HG02981 (cell line): ENCODE results near the gene THUMPD2.

ENCODE experiments used
- ATAC-seq: cut with Tn5 transposase; IDR thresholded peaks from one replicate; pipeline ENCODE4 v1.9.1; 2021; ENCODE audit warnings: mild to moderate bottlenecking, moderate library complexity; ENCODE audit not compliant: unreplicated experiment

Gene THUMPD2

GRCh38 chr2:39757156-39757555, 21.9 kb downstream of the THUMPD2 start:
- no peak for ATAC-seq

GRCh38 chr2:39755466-39755865, 23.6 kb downstream of the THUMPD2 start:
- no peak for ATAC-seq

- ATAC-seq = no peak
Measured at GRCh38 chr2:39743269-39743776, 35.7 kb downstream of the THUMPD2 start.

DNA sequence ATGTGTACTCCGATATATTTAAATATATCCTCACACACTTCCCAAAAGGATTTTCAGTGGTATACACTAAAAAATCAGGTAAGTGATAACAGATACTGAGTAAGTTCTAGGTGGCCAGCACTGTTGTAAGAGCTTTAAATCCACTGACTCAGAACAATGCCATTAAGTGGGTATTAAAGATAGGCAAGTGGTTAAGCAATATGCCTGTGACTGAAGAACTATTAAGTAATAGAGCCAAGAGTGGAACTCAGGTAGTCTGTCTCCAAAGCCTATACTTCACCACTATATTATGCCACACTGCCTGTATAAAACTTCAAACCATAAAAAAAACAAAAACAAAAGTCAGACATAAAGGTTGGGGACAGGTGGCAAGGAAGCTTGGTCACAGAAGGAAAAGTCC, 37.2 kb downstream of the THUMPD2 start:
- ATAC-seq = no peak

DNA sequence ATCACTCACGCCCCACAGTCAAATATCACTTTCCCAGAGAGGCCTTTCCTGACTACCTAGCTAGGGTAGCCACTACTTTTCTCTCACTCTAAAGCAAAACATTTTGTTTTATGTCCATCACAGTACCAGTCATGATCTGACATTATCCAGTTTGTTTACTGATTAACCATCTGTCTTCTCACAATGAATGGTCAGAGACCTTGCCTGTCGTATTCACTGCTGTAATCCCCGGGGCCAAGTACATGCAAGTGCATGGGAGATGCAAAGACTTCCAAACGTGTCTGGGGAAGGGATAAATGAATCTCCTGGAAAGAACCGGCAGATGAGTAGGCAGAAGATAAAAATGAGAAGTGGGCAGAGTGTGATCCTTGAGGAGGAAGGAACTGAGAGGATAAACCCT, 39.7 kb downstream of the THUMPD2 start:
- no peak for ATAC-seq

DNA sequence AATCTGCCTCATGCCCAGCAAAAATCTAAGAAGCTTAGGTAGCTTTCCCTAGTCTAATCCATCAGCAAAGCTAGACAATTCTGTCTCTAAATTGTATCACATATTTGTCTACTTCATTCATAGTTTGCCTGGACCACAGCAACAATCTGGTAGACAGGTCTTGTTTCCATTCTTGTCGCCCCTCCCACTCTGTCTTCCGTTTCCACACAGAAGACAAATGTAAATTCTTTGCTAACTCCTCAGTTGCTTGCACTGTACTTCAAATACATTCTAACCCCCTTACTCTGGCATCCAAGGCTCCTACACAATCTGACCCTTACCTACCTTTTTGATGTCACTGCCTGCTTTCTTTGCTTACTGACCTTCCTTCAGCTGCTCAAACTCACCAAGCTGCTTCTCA, 40.1 kb downstream of the THUMPD2 start:
- ATAC-seq = no peak

DNA sequence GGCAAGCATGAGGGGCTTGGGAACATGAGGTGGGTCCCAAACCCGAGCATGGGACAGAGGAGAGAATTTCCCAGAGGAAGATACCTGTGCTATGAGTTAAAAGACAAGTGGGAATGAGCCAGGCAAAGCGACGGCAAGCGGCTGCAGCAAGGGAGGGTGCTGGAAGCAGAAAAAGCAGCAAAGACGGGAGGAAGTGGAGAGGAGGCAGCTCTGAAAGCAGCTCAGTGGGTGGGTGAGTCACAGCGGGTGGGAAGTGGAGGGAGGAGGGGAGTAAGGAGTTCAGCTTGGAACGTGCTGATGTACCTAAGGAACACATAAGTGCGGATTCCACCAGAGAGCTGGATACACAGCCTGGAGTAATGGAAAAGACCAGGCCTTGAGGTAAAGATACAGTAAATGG, 41.4 kb downstream of the THUMPD2 start:
- no peak for ATAC-seq

- no peak for ATAC-seq
Measured at GRCh38 chr2:39736640-39737039, 42.4 kb downstream of the THUMPD2 start.

DNA sequence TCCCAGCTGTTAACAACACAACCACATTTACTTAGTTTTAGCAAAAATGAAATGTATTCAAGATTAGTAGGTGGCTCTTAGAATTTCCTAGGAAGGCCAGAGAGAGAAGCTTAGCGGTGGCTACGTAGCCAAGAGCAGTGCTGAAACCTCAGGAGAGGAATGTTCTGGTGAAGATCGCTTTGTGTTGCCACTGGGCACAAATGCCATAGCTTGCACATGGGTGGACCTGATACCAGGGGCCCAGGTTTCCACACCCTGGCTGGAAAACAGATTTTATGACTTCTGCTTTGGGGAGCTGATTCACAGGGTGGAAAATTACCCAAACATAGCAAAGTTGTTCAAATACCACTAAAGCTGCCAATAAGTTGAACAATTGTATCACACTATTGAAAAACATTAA, 43.4 kb downstream of the THUMPD2 start:
- ATAC-seq = no peak

DNA sequence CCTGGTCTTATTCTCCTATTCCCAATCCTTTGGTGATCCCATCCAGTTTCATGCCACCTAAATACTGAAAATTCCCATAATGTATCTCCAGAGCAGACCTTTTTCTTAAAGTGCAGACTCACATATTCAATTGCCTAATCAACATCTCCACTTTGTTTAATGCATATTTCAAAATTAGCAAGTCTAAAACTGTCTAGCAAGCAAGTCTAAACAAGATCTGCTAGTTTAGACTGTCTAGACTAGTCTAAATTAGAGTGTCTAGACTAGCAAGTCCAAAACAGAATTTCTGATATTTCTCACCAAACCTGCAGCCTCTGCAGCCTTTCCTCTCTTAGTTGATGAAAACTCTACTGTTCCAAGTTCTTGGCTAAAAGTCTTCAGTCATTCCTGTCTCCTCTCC, 44.6 kb downstream of the THUMPD2 start:
- no peak for ATAC-seq

- no peak for ATAC-seq
Measured at GRCh38 chr2:39733070-39733674, 45.9 kb downstream of the THUMPD2 start.

DNA sequence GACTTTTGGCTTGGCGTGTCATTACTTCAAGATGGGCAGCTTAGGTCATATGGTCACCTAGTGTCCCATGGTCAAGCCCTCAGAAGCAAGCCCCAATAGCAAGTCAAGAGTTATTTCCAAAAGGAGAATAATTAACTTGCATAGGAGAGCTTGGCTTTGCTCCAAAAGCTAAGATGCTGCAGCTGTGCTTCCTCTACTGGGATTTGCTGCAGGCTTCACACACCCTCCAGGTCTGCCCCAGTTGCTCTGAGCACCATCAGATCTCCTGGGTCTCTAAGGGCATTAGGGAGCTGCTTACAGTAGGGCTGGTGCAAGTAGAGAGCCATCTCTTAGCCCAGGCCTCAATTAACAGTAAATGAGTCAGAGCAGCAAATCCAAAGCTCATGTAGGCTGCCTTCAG, 46.6 kb downstream of the THUMPD2 start:
- ATAC-seq = no peak

DNA sequence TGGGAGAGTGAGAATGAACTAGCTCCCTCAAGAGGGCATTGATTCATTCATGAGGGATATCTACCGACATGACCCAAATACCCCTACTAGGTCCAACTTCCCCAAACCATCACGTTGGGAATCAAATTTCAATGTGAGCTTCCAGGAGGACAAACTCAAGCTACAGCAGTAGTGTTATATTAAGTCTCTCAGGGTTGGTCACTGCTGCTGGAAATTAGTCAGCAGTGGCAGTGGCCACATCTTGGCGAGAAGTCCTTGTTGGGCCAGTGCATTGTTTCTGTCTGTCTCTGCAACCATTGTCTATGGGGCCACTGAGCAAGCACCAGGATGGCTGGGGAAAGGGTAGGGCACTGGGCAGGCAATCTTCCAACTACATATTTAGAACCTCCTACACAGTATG, 47.5 kb downstream of the THUMPD2 start:
- no peak for ATAC-seq

- ATAC-seq = peak; percentile 36
Measured at GRCh38 chr2:39730685-39731302, 48.3 kb downstream of the THUMPD2 start.

GRCh38 chr2:39730276-39730675, 48.8 kb downstream of the THUMPD2 start:
- ATAC-seq = no peak

- ATAC-seq = peak; percentile 35
Measured at GRCh38 chr2:39728941-39729351, 50.1 kb downstream of the THUMPD2 start.

DNA sequence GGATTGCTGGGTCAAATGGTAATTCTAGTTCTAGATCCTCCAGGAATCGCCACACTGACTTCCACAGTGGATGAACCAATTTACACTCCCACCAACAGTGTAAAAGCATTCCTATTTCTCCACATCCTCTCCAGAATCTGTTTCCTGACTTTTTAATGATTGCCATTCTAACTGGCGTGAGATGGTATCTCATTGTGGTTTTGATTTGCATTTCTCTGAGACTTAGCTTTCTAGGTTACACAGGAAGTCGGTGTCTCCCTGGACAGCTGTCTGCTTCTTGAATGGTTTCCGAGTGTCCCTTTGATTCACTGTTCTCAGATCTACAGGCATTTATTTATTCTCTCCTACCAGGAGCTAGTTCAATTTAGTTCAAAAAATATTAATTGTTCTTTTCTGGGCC, 51.0 kb downstream of the THUMPD2 start:
- ATAC-seq = peak; percentile 89

DNA sequence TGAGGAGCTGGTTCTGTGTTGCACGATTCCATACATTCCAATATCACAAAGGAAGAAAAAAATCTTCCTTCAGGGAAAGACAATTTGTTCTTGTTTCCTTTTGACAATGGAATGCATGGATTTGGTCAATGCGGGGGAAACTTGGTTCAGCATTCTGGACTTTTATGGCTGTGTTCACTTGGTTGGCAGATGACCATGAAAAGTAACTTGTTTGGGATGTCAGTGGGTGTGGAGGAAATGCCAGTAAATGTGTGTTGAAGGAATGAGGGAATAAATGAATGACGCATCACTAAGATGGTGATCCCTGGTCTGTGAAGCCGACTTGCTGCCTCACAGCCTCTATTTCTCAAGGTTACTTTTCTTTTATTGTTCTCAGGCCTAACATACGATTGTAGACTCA, 53.7 kb downstream of the THUMPD2 start:
- ATAC-seq = no peak

GRCh38 chr2:39724828-39725144, 54.3 kb downstream of the THUMPD2 start:
- no peak for ATAC-seq

- ATAC-seq = no peak
Measured at GRCh38 chr2:39723946-39724827, 54.9 kb downstream of the THUMPD2 start.

- no peak for ATAC-seq
Measured at GRCh38 chr2:39723497-39723896, 55.6 kb downstream of the THUMPD2 start.

DNA sequence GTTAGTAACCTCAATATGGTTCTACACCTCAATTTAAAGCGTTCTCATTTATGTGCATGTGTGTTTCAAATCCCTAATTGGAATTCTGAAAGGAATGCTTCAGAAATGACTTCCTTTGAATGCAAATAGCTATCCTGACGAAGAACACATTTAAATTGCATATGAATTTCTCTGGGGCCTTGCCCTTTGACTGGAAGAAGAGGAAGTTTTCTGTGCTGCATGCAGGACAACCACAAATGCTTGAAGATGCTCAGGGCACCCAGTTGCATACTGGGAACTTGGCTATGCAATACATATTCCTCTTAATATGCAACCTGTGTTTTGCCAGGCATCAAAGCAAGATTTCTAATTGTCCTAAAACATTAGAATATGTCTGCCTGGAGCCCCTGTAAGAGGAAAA, 58.1 kb downstream of the THUMPD2 start:
- no peak for ATAC-seq
